HG03354 (cell line): Measurements from ENCODE around the gene TPI1.
A peak's percentile ranks its signal among the peaks of the same experiment; 100 is the strongest.

Experiments used
- ATAC-seq: cut with Tn5 transposase; IDR thresholded peaks from one replicate; pipeline ENCODE4 v1.9.1; 2021; ENCODE audit warnings: mild to moderate bottlenecking; ENCODE audit not compliant: unreplicated experiment, poor library complexity, severe bottlenecking

TPI1 gene

DNA sequence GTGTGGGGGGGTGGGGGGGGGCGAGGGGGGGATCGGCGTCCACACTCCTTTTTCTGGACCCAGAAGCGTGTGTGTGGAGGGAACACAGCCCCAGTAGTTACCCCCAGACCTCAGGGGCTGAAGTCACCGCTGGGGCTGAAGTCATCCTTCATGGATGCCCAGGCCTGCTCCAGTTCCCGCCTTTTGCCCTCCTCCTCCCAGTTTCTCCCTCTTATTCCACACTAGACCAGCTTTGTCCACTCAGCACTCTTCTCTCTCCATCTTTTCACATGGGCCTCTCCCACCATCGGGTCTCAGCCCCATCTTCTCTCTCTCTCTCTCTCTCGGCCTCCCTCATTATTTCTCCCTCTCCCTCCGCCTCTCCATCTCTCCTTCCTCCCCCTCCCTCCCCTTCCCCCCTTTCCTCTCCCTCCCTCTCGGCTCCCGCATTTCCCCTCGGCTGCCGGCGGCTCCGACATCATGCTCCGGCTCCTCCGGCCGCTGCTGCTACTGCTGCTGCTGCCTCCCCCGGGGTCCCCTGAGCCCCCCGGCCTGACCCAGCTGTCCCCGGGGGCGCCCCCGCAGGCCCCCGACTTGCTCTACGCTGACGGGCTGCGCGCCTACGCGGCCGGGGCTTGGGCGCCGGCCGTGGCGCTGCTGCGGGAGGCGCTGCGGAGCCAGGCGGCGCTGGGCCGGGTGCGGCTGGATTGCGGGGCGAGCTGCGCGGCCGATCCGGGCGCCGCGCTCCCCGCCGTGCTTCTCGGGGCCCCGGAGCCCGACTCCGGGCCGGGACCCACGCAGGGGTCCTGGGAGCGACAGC lies 39.1 kb upstream of the TPI1 start, which contains the start of gene P3H3:
Gene P3H3, plus strand, starts transcription at position 426 of the 799 bp plus-strand sequence. Its CDS starts 34 bp downstream, at position 460.
- ATAC-seq = no peak

DNA sequence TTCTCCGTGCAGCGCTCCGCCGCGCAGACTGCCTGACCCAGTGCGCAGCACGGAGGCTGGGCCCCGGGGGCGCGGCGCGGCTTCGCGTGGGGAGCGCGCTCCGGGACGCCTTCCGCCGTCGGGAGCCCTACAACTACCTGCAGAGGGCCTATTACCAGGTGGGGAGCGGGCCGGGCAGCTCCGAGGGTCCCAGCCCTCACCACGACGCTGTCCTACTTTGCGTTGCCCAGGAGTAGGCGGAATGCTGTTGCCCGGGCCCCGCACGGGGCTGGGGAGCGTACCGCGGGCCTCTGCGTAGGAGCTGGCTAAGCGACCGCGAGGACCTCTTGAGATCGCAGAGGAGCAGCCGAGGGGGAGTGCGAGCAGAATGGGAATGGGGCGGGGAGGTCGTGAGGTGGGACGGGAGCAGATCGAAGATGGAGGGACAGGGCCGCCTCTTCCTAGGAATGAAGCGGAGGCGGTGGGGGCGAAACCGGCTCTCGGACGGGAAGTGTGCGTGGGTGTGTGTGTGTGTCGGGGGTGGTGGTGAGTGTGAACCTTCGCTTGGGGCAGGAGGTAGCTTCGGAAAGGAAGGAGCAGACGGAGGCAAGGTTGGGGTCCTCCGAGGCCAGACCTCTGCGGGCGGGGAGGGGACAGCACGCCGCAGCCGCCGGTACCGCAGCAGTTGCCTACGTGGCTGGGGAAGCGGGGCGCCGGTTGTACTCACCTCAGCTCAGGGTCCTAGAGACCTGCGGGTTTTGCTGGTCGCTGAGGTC lies 38.4 kb upstream of the TPI1 start:
- no peak for ATAC-seq

DNA sequence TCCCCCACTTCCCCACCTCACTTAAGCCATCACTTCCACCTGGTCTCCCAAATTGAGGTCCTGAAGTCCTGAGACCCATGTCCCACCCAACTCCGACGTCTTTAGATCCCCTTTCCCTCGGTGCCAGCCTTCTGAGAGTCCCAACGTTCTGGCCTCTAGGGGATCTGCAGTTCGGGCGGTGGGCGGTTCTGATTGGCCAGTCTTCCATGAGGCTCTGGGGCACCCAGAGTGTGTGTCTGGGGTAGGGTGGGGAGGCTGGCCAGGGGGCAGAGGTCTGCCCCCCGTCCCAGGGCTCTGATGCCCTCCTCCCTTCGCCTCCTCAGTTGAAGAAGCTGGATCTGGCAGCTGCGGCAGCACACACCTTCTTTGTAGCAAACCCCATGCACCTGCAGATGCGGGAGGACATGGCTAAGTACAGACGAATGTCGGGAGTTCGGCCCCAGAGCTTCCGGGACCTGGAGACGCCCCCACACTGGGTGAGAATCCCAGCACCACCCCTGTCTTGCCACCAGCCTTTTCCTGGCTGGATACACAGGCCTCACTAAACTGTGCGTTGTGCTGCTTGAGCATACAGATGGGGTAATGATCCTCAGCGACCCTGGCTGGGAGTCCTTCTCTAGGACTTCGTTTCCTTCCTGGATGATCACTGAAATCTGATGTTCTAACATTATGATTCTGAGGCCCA lies 37.7 kb upstream of the TPI1 start:
- no peak for ATAC-seq

DNA sequence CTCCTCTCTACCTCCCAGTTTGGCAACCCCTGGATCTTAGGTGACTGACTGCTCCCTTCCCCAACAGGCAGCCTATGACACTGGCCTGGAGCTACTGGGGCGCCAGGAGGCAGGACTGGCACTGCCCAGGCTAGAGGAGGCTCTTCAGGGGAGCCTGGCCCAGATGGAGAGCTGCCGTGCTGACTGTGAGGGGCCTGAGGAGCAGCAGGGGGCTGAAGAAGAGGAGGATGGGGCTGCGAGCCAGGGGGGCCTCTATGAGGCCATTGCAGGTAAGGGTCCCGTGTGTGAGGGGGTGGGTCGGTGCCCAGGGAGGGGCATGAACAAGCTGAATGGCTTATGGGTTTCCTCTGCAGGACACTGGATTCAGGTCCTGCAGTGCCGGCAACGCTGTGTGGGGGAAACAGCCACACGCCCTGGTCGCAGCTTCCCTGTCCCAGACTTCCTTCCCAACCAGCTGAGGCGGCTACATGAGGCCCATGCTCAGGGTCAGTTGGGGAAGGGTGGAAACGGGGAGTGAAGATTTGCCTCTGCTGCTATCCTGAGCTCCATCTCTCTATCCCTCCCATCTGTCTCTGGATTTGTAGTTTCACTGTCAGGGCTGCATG lies 36.9 kb upstream of the TPI1 start:
- ATAC-seq = no peak

DNA sequence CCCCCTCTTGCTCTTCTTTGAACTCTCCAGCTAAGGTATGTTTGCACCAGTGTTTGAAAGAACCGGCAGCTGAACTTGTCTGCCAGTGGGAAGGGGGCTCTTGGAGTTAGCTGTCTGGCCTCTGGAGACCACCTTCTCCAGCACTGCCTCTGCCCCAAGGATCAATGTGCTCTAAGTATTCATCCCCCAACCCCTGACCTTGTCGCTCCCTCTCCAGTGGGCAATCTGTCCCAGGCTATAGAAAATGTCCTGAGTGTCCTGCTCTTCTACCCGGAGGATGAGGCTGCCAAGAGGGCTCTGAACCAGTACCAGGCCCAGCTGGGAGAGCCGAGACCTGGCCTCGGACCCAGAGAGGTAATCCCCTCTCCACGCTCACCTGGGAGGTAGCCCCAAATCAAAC lies 36.3 kb upstream of the TPI1 start:
- no peak for ATAC-seq

DNA sequence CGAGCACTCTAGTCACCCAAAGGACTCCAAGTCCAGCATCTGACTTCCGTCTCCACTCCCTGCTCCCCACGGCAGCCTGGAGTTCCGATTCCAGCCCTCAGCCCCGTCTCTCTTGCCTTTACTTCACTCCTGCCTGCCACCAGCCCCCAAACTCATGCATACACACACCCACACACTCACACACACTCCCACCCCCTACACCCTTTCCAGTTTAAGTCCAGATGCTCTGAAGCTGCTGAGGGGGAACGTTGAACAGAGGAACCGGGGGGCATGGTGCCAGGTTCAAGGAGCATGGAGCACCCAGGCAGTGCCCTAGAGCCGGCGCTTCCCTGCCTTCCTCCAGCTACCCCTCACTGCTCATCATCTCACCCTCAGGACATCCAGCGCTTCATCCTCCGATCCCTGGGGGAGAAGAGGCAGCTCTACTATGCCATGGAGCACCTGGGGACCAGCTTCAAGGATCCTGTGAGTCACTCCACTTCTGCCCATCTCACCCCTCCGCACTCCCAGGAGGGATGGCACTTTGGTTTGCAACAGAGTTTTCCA lies 35.8 kb upstream of the TPI1 start:
- ATAC-seq = no peak

DNA sequence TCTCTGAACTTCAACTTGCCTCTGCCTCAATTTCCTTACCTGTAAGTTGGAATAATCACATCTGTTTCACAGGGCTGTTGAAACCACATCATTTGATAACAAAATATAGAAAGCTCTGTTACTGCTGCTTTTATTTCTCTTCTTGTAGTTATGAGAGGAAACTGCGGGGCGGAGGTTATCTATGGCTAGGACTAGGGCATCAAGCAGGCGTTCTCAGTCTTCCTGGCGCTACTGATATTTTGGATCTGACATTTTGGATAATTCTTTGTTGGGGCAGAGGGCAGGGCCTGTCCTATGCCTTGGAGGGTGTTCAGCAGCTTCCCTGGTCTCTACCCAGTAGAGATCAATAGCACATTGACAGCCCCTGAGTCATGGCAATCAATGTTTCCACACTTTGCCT lies 35.2 kb upstream of the TPI1 start:
- no peak for ATAC-seq

DNA sequence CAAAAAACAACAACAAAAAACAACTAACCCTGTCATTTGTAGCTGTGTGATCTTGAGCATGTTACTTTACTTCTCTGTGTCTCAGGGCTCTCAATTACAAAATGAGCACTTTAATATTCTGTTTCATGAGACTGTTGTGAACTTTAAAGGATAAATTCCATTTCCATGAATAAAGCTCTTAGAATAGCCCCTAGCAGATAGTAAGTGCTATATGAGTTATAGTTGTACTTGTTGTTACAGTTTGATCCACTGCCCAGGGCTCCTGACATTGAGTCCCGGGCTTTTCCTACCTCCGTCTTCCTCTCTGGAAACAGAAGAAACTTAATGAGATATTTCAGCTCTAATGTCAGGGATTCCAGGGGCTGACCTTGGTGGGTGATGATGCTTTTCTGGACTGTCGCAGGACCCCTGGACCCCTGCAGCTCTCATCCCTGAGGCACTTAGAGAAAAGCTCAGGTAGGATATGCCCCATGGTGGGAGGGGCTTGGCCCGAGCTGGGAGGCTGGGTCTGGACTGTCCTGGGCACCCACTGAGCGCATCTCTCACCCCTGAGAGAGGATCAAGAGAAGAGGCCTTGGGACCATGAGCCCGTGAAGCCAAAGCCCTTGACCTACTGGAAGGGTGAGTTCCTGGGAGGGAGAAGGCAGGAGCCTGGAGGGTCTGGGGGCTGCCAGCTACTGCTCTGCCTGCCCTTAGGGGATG lies 34.0 kb upstream of the TPI1 start:
- ATAC-seq = no peak

DNA sequence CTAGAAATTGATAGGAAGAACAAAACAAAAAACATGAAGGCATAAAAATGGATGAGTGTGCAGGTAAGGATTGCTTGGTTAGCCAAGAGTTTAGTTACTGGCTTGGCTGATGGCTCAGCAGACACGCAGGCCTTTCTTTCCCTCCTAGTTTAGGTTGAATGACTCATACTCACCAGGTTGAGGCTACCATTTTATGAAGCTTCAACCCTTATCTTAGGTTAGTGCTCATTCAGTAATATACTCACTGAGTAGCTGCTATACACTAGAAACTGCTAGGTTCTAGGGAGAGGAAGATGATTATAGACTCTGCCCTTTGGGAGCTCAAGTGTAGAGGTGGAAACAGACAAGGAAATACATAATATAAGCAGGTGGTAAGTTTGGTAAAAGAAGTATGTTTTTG lies 33.1 kb upstream of the TPI1 start:
- ATAC-seq = no peak

DNA sequence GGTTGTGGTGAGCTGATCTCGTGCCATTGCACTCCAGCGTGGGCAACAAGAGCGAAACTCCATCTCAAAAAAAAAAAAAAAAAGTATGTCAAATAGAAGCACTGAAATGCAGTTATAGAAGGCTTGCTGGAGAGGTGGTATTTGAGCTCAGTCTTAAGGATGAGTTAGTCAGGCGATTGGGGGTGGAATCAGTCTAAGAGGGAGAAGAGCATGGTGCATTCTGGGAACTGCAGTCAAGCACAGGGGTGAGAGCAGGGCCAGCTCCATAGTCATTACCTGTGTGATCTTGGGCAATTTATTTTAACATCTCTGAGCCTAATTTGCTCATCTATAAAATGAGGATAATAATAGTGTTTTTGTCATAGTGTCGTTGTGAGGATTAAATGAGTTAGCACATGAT lies 32.5 kb upstream of the TPI1 start:
- no peak for ATAC-seq

DNA sequence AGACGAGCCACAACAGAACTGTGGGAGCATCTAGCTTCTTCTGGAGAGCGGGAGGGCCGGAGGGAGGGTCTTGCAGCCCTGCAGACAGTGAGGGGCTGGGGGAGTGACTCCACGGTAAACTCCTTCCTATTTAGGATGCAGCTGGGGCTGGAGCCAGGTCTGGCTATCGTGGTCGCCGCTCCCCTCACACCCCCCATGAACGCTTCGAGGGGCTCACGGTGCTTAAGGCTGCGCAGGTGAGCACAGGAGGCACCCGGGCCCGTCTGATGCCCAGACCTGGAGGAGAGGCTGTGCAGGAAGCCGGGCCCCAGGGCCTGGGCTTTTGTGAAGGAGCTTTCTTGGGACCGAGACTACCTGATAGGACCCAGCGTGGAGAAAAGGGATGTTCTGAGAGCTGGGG lies 30.5 kb upstream of the TPI1 start:
- no peak for ATAC-seq

DNA sequence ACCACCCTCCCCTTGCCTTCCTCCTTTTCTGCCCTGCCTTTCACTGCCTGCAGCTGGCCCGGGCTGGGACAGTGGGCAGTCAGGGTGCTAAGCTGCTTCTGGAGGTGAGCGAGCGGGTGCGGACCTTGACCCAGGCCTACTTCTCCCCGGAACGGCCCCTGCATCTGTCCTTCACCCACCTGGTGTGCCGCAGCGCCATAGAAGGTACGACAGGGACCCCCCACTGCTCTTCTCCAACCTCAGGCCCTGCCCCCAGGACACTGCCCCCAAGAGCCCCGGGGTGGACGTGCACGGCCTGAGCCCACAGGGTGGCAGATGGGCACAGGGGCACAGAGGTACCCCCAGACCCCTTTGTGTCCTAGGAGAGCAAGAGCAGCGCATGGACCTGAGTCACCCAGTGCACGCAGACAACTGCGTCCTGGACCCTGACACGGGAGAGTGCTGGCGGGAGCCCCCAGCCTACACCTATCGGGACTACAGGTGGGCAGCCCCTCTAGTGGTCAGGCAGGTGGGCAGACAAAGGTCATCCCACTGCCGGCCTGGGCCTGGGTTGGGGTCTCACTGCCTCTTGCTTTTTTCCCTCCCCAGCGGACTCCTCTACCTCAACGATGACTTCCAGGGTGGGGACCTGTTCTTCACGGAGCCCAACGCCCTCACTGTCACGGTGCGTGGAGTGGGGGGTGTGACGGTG lies 29.8 kb upstream of the TPI1 start:
- no peak for ATAC-seq

DNA sequence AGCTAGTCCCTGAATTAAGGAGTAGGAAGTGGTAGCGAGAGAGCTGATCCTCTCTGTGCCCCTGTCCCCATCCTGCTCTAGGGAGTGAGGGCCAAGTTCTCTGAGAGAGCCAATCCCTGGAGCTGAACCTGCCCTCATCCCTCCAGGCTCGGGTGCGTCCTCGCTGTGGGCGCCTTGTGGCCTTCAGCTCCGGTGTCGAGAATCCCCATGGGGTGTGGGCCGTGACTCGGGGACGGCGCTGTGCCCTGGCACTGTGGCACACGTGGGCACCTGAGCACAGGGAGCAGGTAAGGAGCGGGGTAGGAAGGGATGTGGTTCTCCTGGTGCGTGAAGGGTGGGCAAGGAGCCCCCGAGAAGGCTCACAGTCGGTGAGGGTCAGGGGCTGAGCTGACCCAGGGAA lies 28.5 kb upstream of the TPI1 start:
- no peak for ATAC-seq

DNA sequence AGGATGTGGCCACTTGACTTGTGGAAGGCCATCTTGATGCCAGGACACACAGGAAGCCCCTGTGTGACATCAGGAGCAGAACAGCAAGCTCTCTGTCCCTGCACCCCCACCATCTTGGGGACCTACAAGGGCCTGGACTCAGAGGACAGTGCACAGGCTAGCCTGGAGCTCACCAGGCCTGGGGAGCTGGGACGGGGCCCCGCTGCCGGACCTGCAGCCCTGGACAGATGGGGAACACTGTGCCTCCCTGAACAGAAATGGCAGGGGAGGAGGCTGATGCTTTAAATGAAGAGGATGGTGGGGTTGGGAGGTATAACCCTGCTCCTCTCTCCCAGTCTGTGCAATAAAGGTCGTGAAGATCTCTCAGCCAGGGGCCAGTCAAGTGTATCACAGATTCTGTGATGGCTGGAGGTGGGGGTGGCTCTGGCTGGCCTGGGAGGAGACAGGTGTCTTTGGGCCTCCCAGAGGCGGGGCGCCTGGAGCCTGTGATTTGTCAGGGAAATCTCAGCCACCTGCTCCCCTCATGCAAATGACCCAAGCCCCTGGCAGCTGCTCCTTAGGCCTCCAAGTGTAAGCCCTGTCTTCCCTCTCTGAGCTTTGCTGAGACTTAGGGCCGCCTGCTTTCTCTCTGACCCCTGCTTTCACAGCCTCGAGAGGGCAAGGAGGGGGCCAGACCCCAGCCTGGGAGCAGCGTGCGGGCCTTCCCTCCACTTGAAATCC lies 27.7 kb upstream of the TPI1 start:
- peak; percentile 89 for ATAC-seq

DNA sequence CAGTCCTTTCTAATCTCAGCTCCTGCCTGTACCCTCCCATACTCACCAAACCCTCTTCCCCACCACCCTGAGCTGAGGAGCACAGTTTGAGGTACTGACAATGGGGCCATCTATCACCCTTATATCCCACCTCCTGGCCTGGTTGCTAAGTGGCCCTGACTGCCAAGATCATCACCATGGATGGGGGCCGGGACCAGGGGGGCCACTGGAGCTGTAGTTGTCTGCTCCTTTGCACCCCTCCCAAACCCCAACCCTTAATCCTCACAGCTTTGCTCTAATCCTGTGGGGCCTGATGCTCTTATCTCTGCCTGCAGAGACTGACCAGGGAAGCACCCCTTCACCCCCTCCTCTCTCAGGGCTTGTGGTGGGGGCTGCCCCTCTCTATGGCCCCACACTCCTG lies 27.0 kb upstream of the TPI1 start:
- no peak for ATAC-seq

DNA sequence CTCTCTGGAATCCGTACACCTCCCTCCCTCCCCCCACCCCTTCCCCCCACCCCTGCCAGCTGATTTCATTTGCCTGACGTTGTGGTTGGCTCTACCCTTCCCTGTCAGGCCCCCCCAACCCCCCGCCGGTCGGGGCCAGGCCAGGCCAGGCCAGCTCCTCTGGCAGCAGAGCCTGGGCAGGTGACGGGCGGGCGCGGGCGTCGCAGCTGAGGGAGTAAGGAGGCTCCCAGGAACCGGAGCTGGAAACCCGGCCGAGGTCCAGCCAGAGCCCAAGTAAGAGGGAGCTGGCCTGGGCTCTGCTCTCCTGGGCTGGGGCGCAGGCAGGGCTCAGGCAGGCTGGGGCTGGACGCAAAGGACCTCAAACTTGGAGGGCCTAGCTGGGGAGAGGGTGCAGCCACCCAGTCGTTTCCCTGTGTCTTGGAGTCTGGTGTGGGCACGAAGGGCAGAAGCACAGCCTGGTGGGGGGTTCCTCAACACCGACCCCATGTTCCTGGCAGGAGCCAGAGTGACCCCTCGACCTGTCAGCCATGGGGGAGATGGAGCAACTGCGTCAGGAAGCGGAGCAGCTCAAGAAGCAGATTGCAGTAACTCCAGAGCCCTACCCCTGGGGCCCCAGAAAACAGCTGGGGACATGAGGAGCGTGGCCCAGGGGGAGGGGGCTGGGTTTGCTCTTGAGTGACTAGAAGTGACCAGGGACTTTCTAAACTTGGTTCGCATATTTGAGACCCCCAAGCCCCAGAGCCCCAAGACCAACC lies 26.4 kb upstream of the TPI1 start, which contains the start of gene GNB3:
Gene GNB3, plus strand, starts transcription at position 165 of the 755 bp plus-strand sequence. Its CDS starts 363 bp downstream, at position 528.
- no peak for ATAC-seq

DNA sequence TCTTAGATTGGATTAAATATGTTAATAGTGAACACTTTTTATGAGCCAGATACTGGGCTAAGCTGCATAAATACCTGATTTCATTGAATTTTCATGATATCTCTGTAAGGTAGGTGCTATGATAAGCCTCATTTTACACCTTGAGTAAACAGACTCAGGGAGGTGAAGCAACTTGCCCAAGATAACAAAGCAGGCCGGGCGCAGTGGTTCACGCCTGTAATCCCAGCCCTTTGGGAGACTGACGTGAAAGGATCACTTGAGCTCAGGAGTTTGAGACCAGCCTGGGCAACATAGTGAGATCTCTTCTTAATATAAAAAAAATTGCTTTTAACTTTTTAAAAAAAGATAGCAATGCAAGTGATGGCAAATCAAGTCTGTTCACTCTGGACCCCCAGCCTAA lies 25.3 kb upstream of the TPI1 start:
- ATAC-seq = no peak
